SU-DHL-6 (cell line): ENCODE data around the gene SLC9A6.

Experiments
- H2AFZ ChIP-seq: fragments of 200-600 bp; sonication (generic); 2 replicates; pipeline ENCODE4 v1.6.1; 2014; ENCODE audit warnings: low read depth, mild to moderate bottlenecking, moderate library complexity, mixed read lengths, antibody characterized with exemption, low read length; ENCODE audit not compliant: severe bottlenecking
- H3F3A ChIP-seq: fragments of 200-600 bp; shearing (Covaris generic); 2 replicates; pipeline ENCODE4 v1.6.0; 2016; ENCODE audit warnings: antibody characterized with exemption, mild to moderate bottlenecking; ENCODE audit not compliant: insufficient read depth
- H3K27ac ChIP-seq: fragments of 200-600 bp; sonication (generic); 2 replicates; pipeline ENCODE4 v1.5.1; 2016; ENCODE audit warnings: low read depth, mild to moderate bottlenecking, low read length, moderate library complexity, mixed read lengths
- H3K27me3 ChIP-seq: fragments of 200-600 bp; sonication (generic), shearing (Covaris generic); 2 replicates; pipeline ENCODE4 v1.6.0; 2014; ENCODE audit warnings: mild to moderate bottlenecking, low read length
- H3K36me3 ChIP-seq: fragments of 200-600 bp; sonication (generic); 2 replicates; pipeline ENCODE4 v1.6.1; 2014; ENCODE audit warnings: mild to moderate bottlenecking, low read length, mixed read lengths
- H3K4me2 ChIP-seq: fragments of 300-600, 200-600 bp; shearing (Covaris generic), sonication (generic); 2 replicates; pipeline ENCODE4 v1.6.0; 2014; ENCODE audit warnings: low read length, low read depth, mild to moderate bottlenecking; ENCODE audit not compliant: poor library complexity, severe bottlenecking
- H3K4me3 ChIP-seq: fragments of 200-600 bp; sonication (generic); 2 replicates; pipeline ENCODE4 v1.5.1; 2014; ENCODE audit warnings: antibody characterized with exemption, low read length, mild to moderate bottlenecking, mixed read lengths; ENCODE audit not compliant: insufficient read depth, poor library complexity, severe bottlenecking
- H3K79me2 ChIP-seq: fragments of 200-600 bp; sonication (generic); 2 replicates; pipeline ENCODE4 v1.6.1; 2014; ENCODE audit warnings: mild to moderate bottlenecking, low read length, moderate library complexity; ENCODE audit not compliant: insufficient read depth
- H3K9ac ChIP-seq: fragments of 200-600 bp; sonication (generic); 2 replicates; pipeline ENCODE4 v1.7.0; 2014; ENCODE audit warnings: mild to moderate bottlenecking, low read length
- H3K9me2 ChIP-seq: fragments of 200-600 bp; sonication (generic); replicated peaks from 2 replicates; pipeline ENCODE4 v1.6.1; 2014; ENCODE audit warnings: low read length; ENCODE audit not compliant: insufficient read depth
- H3K9me3 ChIP-seq: fragments of 200-600 bp; sonication (generic); 2 replicates; pipeline ENCODE4 v1.6.1; 2014; ENCODE audit warnings: low read length, mixed read lengths; ENCODE audit not compliant: insufficient read depth
- H4K20me1 ChIP-seq: fragments of 200-600 bp; sonication (generic); 2 replicates; pipeline ENCODE4 v1.6.1; 2014; ENCODE audit warnings: low read depth, mild to moderate bottlenecking, antibody characterized with exemption, low read length, moderate library complexity, mixed read lengths
- EZH2phosphoT487 ChIP-seq: fragments of 200-600 bp; sonication (generic), shearing (Covaris generic); conservative IDR thresholded peaks from 2 replicates; pipeline ENCODE4 v1.6.1; 2018; ENCODE audit warnings: mild to moderate bottlenecking, antibody characterized with exemption, low read length, moderate library complexity, mixed read lengths
- TF ChIP-seq, protein P1 (sequence below): fragments of 200-600 bp; sonication (generic); IDR thresholded peaks from one replicate; pipeline ENCODE4 v1.5.1; 2017; ENCODE audit warnings: antibody characterized with exemption, mild to moderate bottlenecking, low read length, moderate library complexity; ENCODE audit not compliant: insufficient read depth, poor library complexity, severe bottlenecking

The SLC9A6 gene

DNA sequence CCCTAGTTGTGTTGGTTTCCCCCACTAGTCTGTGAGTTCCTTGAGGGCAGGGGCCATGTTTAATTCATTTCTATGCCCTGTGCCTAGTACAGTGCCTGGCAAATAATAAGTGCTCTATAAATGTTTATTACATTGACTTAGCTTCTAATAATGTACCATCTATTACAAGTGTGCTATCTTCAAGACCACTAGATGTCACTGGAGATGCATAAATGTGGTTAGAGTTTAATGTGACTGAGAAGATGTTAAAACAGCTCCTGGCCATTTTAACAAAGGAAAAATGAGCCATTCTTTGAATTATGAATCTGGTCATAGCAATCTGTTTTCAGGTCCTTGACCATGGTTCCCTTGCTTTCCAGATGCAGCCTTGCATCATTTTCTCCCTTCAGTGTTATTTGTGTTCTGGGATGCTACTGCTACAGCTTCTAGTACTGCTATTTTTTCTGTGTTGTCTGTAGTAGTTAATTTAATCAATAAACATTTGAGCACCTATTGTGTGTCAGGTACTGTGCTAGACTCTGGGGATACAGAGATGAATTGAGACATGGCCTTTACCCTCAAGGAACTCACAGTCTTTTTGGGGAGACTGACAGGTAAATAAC lies 43.2 kb downstream of the SLC9A6 start:
- Histone ChIP-seq H3K79me2 (no peaks in the 10 kb centered on the region), H3K4me3 (no peak overlapping the region), H3K36me3 (no peaks in the 10 kb centered on the region), H3K9ac (no peak overlapping the region), H3K27ac (no peak overlapping the region), H2AFZ (no peak overlapping the region), H3K4me2 (no peak overlapping the region), H4K20me1 (no peaks in the 10 kb centered on the region), H3K27me3 (no peaks in the 10 kb centered on the region), H3K9me3 (no peaks in the 10 kb centered on the region), H3F3A (no peaks in the 10 kb centered on the region), H3K9me2 (no peaks in the 10 kb centered on the region)
- TF ChIP-seq, protein P1, sequence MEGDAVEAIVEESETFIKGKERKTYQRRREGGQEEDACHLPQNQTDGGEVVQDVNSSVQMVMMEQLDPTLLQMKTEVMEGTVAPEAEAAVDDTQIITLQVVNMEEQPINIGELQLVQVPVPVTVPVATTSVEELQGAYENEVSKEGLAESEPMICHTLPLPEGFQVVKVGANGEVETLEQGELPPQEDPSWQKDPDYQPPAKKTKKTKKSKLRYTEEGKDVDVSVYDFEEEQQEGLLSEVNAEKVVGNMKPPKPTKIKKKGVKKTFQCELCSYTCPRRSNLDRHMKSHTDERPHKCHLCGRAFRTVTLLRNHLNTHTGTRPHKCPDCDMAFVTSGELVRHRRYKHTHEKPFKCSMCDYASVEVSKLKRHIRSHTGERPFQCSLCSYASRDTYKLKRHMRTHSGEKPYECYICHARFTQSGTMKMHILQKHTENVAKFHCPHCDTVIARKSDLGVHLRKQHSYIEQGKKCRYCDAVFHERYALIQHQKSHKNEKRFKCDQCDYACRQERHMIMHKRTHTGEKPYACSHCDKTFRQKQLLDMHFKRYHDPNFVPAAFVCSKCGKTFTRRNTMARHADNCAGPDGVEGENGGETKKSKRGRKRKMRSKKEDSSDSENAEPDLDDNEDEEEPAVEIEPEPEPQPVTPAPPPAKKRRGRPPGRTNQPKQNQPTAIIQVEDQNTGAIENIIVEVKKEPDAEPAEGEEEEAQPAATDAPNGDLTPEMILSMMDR: no peak
- no peak for TF ChIP-seq EZH2phosphoT487

DNA sequence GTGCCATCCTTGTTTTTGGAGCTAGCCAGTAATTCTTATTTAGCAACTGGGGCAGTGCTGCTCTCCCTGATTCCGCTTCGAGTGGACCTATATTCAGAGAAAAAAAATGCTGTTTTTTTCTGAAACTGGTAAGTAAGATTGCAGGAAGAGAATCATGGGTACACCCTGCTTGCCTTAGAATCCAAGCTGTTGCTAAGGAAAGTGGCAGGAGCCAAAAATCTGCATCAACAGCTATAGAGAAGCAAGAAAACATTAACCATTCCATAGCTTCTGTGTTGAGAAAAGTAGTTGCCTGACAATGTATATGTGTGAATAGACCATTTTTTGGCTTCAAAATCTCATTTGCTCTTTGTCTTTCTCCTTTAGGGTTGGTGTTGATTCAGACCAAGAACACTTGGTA lies 44.5 kb downstream of the SLC9A6 start:
- H3K9me2 ChIP-seq: no peaks in the 10 kb centered on the region
- no peaks in the 10 kb centered on the region for H3K27me3 ChIP-seq
- H3K4me2 ChIP-seq: no peak overlapping the region

DNA sequence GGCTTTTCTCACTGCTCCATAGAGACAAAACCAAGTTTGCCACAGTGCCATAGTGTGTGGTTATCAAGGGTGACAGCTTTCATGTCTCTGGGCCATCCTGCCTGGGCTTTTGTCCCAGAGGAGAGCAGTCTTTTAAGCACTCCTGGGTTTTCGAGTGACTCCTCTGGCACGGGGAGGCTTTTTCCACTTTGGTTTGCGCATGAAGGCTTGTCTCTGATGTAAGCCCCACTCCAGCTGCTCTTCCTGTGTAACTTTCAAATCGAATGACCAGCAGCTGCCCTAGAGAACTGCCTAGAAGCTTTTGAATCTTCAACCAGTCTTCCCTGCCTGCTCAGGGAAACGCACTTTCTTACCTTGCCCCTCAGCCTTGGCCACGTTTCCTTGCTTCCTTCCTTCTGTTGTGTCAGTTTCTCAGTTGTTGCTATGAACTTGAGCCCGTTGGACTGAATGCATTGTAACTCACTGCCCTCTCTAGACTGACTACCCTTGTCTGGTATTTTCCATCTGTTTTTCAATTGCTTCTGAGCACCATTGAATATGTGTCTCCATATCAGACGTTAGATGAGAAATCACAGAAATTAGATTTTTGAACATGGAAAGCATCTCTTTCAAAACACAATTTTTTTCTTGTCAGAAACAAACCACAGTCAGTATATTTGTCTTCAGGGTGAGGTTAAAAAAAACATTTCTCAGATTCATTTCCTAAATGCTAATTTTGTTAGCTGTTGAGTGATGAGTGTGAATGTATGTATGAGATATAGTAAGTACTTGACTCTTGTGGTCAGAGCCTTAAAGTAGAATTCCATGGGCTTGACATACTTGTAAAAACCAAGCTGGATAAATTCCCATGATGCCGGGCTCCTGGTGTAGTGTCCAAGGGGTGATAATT lies 45.3 kb downstream of the SLC9A6 start:
- H3K27me3 ChIP-seq: no peaks in the 10 kb centered on the region
- no peaks in the 10 kb centered on the region for H3K36me3 ChIP-seq
- H3F3A ChIP-seq: no peaks in the 10 kb centered on the region
- H2AFZ ChIP-seq: no peak overlapping the region
- no peak overlapping the region for H3K4me3 ChIP-seq
- no peak for TF ChIP-seq EZH2phosphoT487
- TF ChIP-seq, protein P1: no peak
- no peaks in the 10 kb centered on the region for H3K9me3 ChIP-seq
- no peaks in the 10 kb centered on the region for H3K9me2 ChIP-seq
- H3K4me2 ChIP-seq: no peak overlapping the region
- H3K27ac ChIP-seq: no peak overlapping the region
- no peaks in the 10 kb centered on the region for H4K20me1 ChIP-seq
- H3K9ac ChIP-seq: no peak overlapping the region
- no peaks in the 10 kb centered on the region for H3K79me2 ChIP-seq

More for the DNA sequence above, 44.5 kb downstream of the SLC9A6 start:
- Histone ChIP-seq H3K4me3 (no peak overlapping the region), H3K27ac (no peak overlapping the region), H3K79me2 (no peaks in the 10 kb centered on the region), H3F3A (no peaks in the 10 kb centered on the region), H3K36me3 (no peaks in the 10 kb centered on the region), H2AFZ (no peak overlapping the region), H4K20me1 (no peaks in the 10 kb centered on the region), H3K9ac (no peak overlapping the region), H3K9me3 (no peaks in the 10 kb centered on the region)
- TF ChIP-seq, protein P1: no peak
- no peak for TF ChIP-seq EZH2phosphoT487
